Liver (tissue), 9 donors: ENCODE data around the gene TMEM120B. TPM values are rescaled to one million over a fixed set of nuclear protein-coding genes. Genes with fewer than 3 reads are reported as not detected.

ENCODE experiments used
- DNase-seq: peaks from one replicate; pipeline ENCODE4 v3.0.0-alpha.2; 2017; ENCODE audit warnings: low spot score
- H3K27ac ChIP-seq, 2 donors: one replicate each; pipeline ENCODE4 v1.7.0; 2013; ENCODE audit warnings: inconsistent platforms in 2 of 2, low read length in 2 of 2, control low read depth in 1 of 2, low read depth in 1 of 2, mild to moderate bottlenecking in 1 of 2
- H3K27me3 ChIP-seq, 4 donors: one replicate each; pipeline versions ENCODE4 v1.6.1 to v1.7.0; 2013; ENCODE audit warnings: low read length in 3 of 4, inconsistent platforms in 1 of 4, mild to moderate bottlenecking in 1 of 4, moderate library complexity in 1 of 4; ENCODE audit not compliant: control insufficient read depth in 4 of 4, insufficient read depth in 4 of 4
- H3K36me3 ChIP-seq, 4 donors: one replicate each; pipeline versions ENCODE4 v1.6.1 to v1.7.0; 2013; ENCODE audit warnings: low read length in 3 of 4, mild to moderate bottlenecking in 3 of 4, low read depth in 1 of 4, moderate library complexity in 1 of 4; ENCODE audit not compliant: control insufficient read depth in 4 of 4, insufficient read depth in 3 of 4
- H3K4me1 ChIP-seq, 4 donors: one replicate each; pipeline versions ENCODE4 v1.6.1 to v1.7.0; 2013; ENCODE audit warnings: low read length in 3 of 4, mild to moderate bottlenecking in 3 of 4, moderate library complexity in 1 of 4; ENCODE audit not compliant: control insufficient read depth in 4 of 4, insufficient read depth in 4 of 4
- H3K4me3 ChIP-seq, 3 donors: one replicate each; pipeline versions ENCODE4 v1.6.1 to v1.7.0; 2013; ENCODE audit warnings: low read length in 3 of 3, control low read depth in 1 of 3, low read depth in 1 of 3, mild to moderate bottlenecking in 1 of 3
- H3K9ac ChIP-seq, 2 donors: one replicate each; pipeline ENCODE4 v1.7.0; 2013; ENCODE audit warnings: low read length in 2 of 2, mild to moderate bottlenecking in 2 of 2, moderate library complexity in 2 of 2, control low read depth in 1 of 2, low read depth in 1 of 2
- H3K9me3 ChIP-seq, 4 donors: one replicate each; pipeline versions ENCODE4 v1.6.1 to v1.7.0; 2013; ENCODE audit warnings: low read length in 3 of 4; ENCODE audit not compliant: control insufficient read depth in 4 of 4
- EGR1 ChIP-seq, 2 donors: IDR thresholded peaks; 2 replicates each; pipeline ENCODE4 v1.6.1; 2016 to 2018; ENCODE audit warnings: antibody characterized with exemption in 2 of 2, low read depth in 2 of 2
- FOXA1 ChIP-seq: IDR thresholded peaks from 2 replicates; pipeline ENCODE4 v1.6.1; 2016; ENCODE audit warnings: antibody characterized with exemption
- FOXA2 ChIP-seq: IDR thresholded peaks from 2 replicates; pipeline ENCODE4 v1.6.1; 2016; ENCODE audit warnings: antibody characterized with exemption
- GABPA ChIP-seq, 2 donors: IDR thresholded peaks in 1 of 2; conservative IDR thresholded peaks in 1 of 2; 2 replicates each; pipeline ENCODE4 v1.6.1; 2016; ENCODE audit warnings: antibody characterized with exemption in 2 of 2, mild to moderate bottlenecking in 1 of 2, moderate library complexity in 1 of 2
- HNF4A ChIP-seq, 2 donors: conservative IDR thresholded peaks; 2 replicates each; pipeline ENCODE4 v1.6.1; 2016; ENCODE audit warnings: antibody characterized with exemption in 2 of 2, mild to moderate bottlenecking in 2 of 2
- HNF4G ChIP-seq: IDR thresholded peaks from 2 replicates; pipeline ENCODE4 v1.6.1; 2016; ENCODE audit warnings: antibody characterized with exemption
- JUND ChIP-seq, 2 donors: IDR thresholded peaks; 2 replicates each; pipeline ENCODE4 v1.6.1; 2016; ENCODE audit warnings: antibody characterized with exemption in 2 of 2
- NR2F2 ChIP-seq: IDR thresholded peaks from 2 replicates; pipeline ENCODE4 v1.6.1; 2016; ENCODE audit warnings: antibody characterized with exemption
- RAD21 ChIP-seq, 2 donors: IDR thresholded peaks; 2 replicates each; pipeline ENCODE4 v1.6.1; 2016; ENCODE audit warnings: antibody characterized with exemption in 2 of 2, mild to moderate bottlenecking in 2 of 2
- RXRA ChIP-seq, 2 donors: IDR thresholded peaks; 2 replicates each; pipeline ENCODE4 v1.6.1; 2017 to 2018; ENCODE audit warnings: antibody characterized with exemption in 2 of 2, mild to moderate bottlenecking in 1 of 2
- SP1 ChIP-seq: IDR thresholded peaks from 2 replicates; pipeline ENCODE4 v1.6.1; 2018; ENCODE audit warnings: antibody characterized with exemption, mild to moderate bottlenecking
- TAF1 ChIP-seq: conservative IDR thresholded peaks from 2 replicates; pipeline ENCODE4 v1.6.1; 2016; ENCODE audit warnings: antibody characterized with exemption, mild to moderate bottlenecking
- YY1 ChIP-seq: IDR thresholded peaks from 2 replicates; pipeline ENCODE4 v1.6.1; 2016; ENCODE audit warnings: antibody characterized with exemption, mild to moderate bottlenecking
- WGBS: extraction: QIAGEN DNeasy Blood & Tissue Kit; methylation state at CpG from one replicate; pipeline ENCODE4 v1.1.7; 2013; 5-methylcytosine and 5-hydroxymethylcytosine counted together
- polyA plus RNA-seq, 2 donors: library from polyadenylated mRNA; stranded (reverse) in 1 of 2; unstranded in 1 of 2; fragments of 200-250 nt in 1 of 2; fragments of >200 nt in 1 of 2; fragmentation: Nextera tagmentation in 1 of 2; extraction: Ambion mirVana in 1 of 2; gene quantifications; one replicate each; pipeline versions ENCODE4 v1.2.1 to v1.2.3, GENCODE V29; 2013 to 2015
- total RNA-seq, 2 donors: library from RNA; depleted of rRNA; stranded (reverse); fragments of >200 nt; gene quantifications; one replicate each; pipeline ENCODE4 v1.2.3, GENCODE V29; 2014
- TF ChIP-seq, protein P1 (sequence below): IDR thresholded peaks from 2 replicates; pipeline ENCODE4 v1.6.1; 2016; ENCODE audit warnings: antibody characterized with exemption, mild to moderate bottlenecking
- TF ChIP-seq, protein P2 (sequence below): IDR thresholded peaks from 2 replicates; pipeline ENCODE4 v1.6.1; 2016; ENCODE audit warnings: antibody characterized with exemption
- TF ChIP-seq, protein P3 (sequence below): fragments of 150-350 bp; IDR thresholded peaks from 2 replicates; pipeline ENCODE4 v1.5.1; 2017; ENCODE audit warnings: improper control_type of control experiment, low read depth, low read length; ENCODE audit not compliant: missing input control
- TF ChIP-seq, protein P4 (sequence below): IDR thresholded peaks from 2 replicates; pipeline ENCODE4 v1.6.1; 2016; ENCODE audit warnings: antibody characterized with exemption
- TF ChIP-seq, protein P5 (sequence below): IDR thresholded peaks from 2 replicates; pipeline ENCODE4 v1.6.1; 2016; ENCODE audit warnings: antibody characterized with exemption
- donor health status: healthy.
- donor health status: healthy.
- donor health status: healthy.
- donor health status: healthy.
- donor health status: healthy.

The TMEM120B gene
- total and polyA plus RNA-seq, 4 donors = 1.6 to 9.2 (median 3.4) TPM

DNA sequence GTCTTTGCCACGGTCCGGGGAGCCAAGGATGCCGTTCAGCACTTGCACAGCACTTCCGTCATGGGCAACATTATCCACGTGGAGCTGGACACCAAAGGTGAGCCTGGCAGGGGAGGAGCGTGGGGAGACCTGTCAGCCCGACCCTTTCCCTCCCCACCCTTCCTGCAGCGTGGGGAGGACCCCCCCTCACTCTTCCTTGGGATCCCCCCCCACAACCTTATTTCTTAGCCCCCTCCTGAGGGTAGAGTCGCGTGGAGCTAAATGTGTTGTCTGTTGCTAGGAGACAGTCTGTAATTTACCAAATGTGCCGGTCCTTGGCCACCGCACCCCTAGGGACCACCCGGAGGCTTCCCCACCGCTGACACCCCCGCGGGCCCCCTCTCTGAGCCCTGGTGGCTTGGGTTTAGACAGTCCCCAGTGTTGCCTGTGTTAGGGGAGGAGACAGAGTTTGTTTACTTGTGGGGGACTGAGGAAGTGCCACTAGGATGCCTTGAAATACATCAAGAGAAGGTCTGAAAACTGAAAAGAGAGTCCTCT lies 93.5 kb downstream of the TMEM120B start:
- Histone ChIP-seq H3K9me3 (no peaks in the 10 kb centered on the region), H3K4me1 (peaks cover 9 to 53% (median 37%) of the 10 kb centered on the region in 4 donors), H3K36me3 (peaks cover 9 to 19% (median 17%) of the 10 kb centered on the region in 4 donors), H3K4me3 (peak overlapping the region; percentile 77 to 93 (median 81)), H3K9ac (peak overlapping the region; percentile 36 to 71), H3K27me3 (no peaks in the 10 kb centered on the region), H3K27ac (peak overlapping the region; percentile 65 to 67)
- TF ChIP-seq EGR1 (IDR thresholded peaks at IDR 0.05; ENCODE audit: low read depth in 2 of 2) (no peak), HNF4G (no peak), JUND (IDR thresholded peaks at IDR 0.05) (no peak), HNF4A (conservative IDR thresholded peaks at IDR 0.05) (no peak)
- TF ChIP-seq, protein P1, sequence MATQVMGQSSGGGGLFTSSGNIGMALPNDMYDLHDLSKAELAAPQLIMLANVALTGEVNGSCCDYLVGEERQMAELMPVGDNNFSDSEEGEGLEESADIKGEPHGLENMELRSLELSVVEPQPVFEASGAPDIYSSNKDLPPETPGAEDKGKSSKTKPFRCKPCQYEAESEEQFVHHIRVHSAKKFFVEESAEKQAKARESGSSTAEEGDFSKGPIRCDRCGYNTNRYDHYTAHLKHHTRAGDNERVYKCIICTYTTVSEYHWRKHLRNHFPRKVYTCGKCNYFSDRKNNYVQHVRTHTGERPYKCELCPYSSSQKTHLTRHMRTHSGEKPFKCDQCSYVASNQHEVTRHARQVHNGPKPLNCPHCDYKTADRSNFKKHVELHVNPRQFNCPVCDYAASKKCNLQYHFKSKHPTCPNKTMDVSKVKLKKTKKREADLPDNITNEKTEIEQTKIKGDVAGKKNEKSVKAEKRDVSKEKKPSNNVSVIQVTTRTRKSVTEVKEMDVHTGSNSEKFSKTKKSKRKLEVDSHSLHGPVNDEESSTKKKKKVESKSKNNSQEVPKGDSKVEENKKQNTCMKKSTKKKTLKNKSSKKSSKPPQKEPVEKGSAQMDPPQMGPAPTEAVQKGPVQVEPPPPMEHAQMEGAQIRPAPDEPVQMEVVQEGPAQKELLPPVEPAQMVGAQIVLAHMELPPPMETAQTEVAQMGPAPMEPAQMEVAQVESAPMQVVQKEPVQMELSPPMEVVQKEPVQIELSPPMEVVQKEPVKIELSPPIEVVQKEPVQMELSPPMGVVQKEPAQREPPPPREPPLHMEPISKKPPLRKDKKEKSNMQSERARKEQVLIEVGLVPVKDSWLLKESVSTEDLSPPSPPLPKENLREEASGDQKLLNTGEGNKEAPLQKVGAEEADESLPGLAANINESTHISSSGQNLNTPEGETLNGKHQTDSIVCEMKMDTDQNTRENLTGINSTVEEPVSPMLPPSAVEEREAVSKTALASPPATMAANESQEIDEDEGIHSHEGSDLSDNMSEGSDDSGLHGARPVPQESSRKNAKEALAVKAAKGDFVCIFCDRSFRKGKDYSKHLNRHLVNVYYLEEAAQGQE = peak; percentile 0
- TF ChIP-seq, protein P2, sequence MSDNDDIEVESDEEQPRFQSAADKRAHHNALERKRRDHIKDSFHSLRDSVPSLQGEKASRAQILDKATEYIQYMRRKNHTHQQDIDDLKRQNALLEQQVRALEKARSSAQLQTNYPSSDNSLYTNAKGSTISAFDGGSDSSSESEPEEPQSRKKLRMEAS = no peak
- WGBS = 2% methylated on average over 16 of the region's 16 CpGs
- no peak for DNase-seq

DNA sequence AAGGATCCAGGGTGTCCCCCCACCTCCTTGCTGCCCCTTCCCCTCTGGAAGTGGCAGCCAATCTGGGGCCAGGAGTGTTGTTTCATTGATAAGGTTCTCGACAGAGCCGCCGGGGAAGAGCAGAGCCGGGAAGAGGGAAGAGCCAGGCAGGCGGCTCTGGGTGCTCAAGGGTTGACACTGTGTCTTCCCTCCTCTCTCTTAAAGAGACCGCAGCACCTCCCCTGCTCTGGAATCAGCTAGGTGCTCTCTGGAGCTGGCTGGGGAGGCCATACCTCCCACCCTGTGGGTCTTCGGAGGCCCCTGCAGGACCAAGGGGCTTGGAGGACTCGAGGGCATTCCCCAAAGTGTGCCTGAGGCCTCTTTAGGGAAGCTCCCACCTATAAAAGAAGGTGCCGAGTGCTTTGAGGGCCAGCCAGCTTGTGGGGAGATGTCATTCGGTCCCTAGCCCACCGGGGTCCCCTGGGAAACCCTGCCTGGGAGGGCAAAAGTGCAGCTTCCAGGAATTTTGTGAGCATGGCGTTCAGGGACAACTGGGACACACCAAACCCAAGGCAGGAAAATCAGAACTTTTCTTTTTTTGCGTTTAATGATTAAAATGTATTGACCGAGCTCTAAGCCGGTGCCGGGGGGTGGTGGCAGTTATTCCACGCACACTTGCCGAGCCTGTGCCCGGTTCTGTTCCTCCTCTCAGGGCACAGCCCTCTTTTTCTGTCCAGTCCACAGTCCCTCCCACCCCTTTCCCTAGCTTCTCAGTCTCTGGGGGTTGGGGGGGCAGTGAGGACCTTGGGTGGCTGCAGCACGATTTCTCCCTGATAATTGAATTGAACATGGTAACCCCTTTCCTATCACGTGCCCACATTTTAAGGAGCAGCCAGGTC lies 94.2 kb downstream of the TMEM120B start:
- TF ChIP-seq FOXA2 (no peak), FOXA1 (no peak), RXRA (IDR thresholded peaks at IDR 0.05) (peak; percentile 21 to 36), GABPA (IDR thresholded peaks at IDR 0.05 in 1 of 2, conservative IDR thresholded peaks at IDR 0.05 in 1 of 2) (no peak), SP1 (peak; percentile 54), HNF4A (conservative IDR thresholded peaks at IDR 0.05) (peak; percentile 17 to 62), HNF4G (no peak), NR2F2 (no peak), RAD21 (IDR thresholded peaks at IDR 0.05) (peak in 1 of 2 donors; percentile 27), JUND (IDR thresholded peaks at IDR 0.05) (no peak), YY1 (peak; percentile 47), EGR1 (IDR thresholded peaks at IDR 0.05; ENCODE audit: low read depth in 2 of 2) (no peak), TAF1 (peak; percentile 15)
- TF ChIP-seq, protein P2 = no peak
- TF ChIP-seq, protein P3, sequence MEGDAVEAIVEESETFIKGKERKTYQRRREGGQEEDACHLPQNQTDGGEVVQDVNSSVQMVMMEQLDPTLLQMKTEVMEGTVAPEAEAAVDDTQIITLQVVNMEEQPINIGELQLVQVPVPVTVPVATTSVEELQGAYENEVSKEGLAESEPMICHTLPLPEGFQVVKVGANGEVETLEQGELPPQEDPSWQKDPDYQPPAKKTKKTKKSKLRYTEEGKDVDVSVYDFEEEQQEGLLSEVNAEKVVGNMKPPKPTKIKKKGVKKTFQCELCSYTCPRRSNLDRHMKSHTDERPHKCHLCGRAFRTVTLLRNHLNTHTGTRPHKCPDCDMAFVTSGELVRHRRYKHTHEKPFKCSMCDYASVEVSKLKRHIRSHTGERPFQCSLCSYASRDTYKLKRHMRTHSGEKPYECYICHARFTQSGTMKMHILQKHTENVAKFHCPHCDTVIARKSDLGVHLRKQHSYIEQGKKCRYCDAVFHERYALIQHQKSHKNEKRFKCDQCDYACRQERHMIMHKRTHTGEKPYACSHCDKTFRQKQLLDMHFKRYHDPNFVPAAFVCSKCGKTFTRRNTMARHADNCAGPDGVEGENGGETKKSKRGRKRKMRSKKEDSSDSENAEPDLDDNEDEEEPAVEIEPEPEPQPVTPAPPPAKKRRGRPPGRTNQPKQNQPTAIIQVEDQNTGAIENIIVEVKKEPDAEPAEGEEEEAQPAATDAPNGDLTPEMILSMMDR = no peak
- TF ChIP-seq, protein P4, sequence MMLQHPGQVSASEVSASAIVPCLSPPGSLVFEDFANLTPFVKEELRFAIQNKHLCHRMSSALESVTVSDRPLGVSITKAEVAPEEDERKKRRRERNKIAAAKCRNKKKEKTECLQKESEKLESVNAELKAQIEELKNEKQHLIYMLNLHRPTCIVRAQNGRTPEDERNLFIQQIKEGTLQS = no peak
- TF ChIP-seq, protein P5, sequence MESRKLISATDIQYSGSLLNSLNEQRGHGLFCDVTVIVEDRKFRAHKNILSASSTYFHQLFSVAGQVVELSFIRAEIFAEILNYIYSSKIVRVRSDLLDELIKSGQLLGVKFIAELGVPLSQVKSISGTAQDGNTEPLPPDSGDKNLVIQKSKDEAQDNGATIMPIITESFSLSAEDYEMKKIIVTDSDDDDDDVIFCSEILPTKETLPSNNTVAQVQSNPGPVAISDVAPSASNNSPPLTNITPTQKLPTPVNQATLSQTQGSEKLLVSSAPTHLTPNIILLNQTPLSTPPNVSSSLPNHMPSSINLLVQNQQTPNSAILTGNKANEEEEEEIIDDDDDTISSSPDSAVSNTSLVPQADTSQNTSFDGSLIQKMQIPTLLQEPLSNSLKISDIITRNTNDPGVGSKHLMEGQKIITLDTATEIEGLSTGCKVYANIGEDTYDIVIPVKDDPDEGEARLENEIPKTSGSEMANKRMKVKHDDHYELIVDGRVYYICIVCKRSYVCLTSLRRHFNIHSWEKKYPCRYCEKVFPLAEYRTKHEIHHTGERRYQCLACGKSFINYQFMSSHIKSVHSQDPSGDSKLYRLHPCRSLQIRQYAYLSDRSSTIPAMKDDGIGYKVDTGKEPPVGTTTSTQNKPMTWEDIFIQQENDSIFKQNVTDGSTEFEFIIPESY = no peak
- TF ChIP-seq, protein P1 = no peak
- Histone ChIP-seq H3K27me3 (no peaks in the 10 kb centered on the region), H3K4me3 (peak overlapping the region; percentile 77 to 93 (median 81)), H3K27ac (peak overlapping the region; percentile 65 to 67), H3K36me3 (peaks cover 9 to 19% (median 17%) of the 10 kb centered on the region in 4 donors), H3K9ac (peak overlapping the region; percentile 36 to 71), H3K4me1 (peaks cover 9 to 57% (median 43%) of the 10 kb centered on the region in 4 donors), H3K9me3 (no peaks in the 10 kb centered on the region)
- 14% methylated on average over 21 of the region's 21 CpGs for WGBS
- DNase-seq = no peak
